ENCODE results near the gene EXD1.

GRCh38 chr15:41256577-41257038 is 26.1 kb upstream of the EXD1 start:
- TF ChIP-seq MAX (CRISPR knock-in tag; IDR thresholded peaks at IDR 0.05) = no peak
- TF ChIP-seq E2F8 (IDR thresholded peaks at IDR 0.05; ENCODE audit: low read depth, partially characterized antibody) = no peak
- TF ChIP-seq EP300 (IDR thresholded peaks at IDR 0.05; ENCODE audit: low read length) = no peak

All from K562 (cell line).